Hepatocyte (in vitro differentiated cells): Measurements from ENCODE around the gene SOX6.

Source experiments
- CTCF ChIP-seq: fragments of 200-600 bp; sonication (generic); IDR thresholded peaks from 2 replicates; pipeline ENCODE4 v1.5.1; 2016; ENCODE audit warnings: antibody characterized with exemption, mild to moderate bottlenecking; ENCODE audit not compliant: poor library complexity
- EZH2phosphoT487 ChIP-seq: fragments of 200-600 bp; sonication (generic); IDR thresholded peaks from one replicate; pipeline ENCODE4 v1.6.1; 2018; ENCODE audit warnings: antibody characterized with exemption, mild to moderate bottlenecking, low read depth, moderate library complexity; ENCODE audit not compliant: unreplicated experiment, severe bottlenecking

- TF ChIP-seq CTCF (no peak), EZH2phosphoT487 (no peak)
These were observed 132.8 kb downstream of the SOX6 start for GRCh38 chr11:16223558-16223957.
